Lower leg skin (tissue), 4 donors: ENCODE measurements around the gene GADL1. TPM values are rescaled to one million over a fixed set of nuclear protein-coding genes. Genes with fewer than 3 reads are reported as not detected.

Experiments
- DNase-seq, 2 donors: peaks; one replicate each; pipeline ENCODE4 v3.0.0-alpha.2; 2019; ENCODE audit warnings: low spot score in 2 of 2
- H3K4me3 ChIP-seq: fragments of 200-600 bp; sonication (generic); 2 replicates; pipeline ENCODE4 v1.5.1; 2017; ENCODE audit warnings: mild to moderate bottlenecking, low read depth; ENCODE audit not compliant: poor library complexity, severe bottlenecking
- CTCF ChIP-seq, 3 donors: fragments of 450-650 bp; IDR thresholded peaks; one replicate each; pipeline ENCODE4 v1.5.1; 2016; ENCODE audit warnings: antibody characterized with exemption in 3 of 3, mild to moderate bottlenecking in 3 of 3, moderate library complexity in 2 of 3
- POLR2A ChIP-seq, 2 donors: fragments of 450-650 bp; IDR thresholded peaks; one replicate each; pipeline ENCODE4 v1.6.1; 2016 to 2017; ENCODE audit warnings: antibody characterized with exemption in 2 of 2, mild to moderate bottlenecking in 1 of 2, moderate library complexity in 1 of 2
- WGBS, 2 donors: methylation state at CpG; one replicate each; pipeline ENCODE4 v1.1.5; 2018; 5-methylcytosine and 5-hydroxymethylcytosine counted together
- intact Hi-C: fragments of 100-400 bp; cut with DNase I; formaldehyde crosslinking; loops from one replicate; pipeline ENCODE4 v1.15.0; 2023; ENCODE audit warnings: low total_unique reads
- total RNA-seq, 4 donors: library from RNA; depleted of rRNA; stranded (reverse); fragments of >200 nt; gene quantifications; one replicate each; pipeline ENCODE4 v1.1.0, GENCODE V29; 2016

Gene GADL1
- total RNA-seq, 4 donors from 2014 or later: not detected

GRCh38 chr3:30858894-30859389, 35.5 kb downstream of the GADL1 start:
- H3K4me3 ChIP-seq: no peak overlapping the region
- TF ChIP-seq CTCF (IDR thresholded peaks at IDR 0.05): no peak
- no peak for TF ChIP-seq POLR2A (IDR thresholded peaks at IDR 0.05)
- 86 to 90% methylated on average over 5 of the region's 5 CpGs for WGBS, 2 donors
- intact Hi-C loops: no loop called here
- no peak for DNase-seq

- WGBS, 2 donors: 45 to 46% methylated on average over 6 of the region's 6 CpGs
- no peak for DNase-seq
- H3K4me3 ChIP-seq: no peak overlapping the region
- TF ChIP-seq POLR2A (IDR thresholded peaks at IDR 0.05) (no peak), CTCF (IDR thresholded peaks at IDR 0.05) (no peak)
- intact Hi-C loops: no loop called here
Observed at GRCh38 chr3:30855400-30856292, 38.8 kb downstream of the GADL1 start.

- DNase-seq: no peak
- TF ChIP-seq POLR2A (IDR thresholded peaks at IDR 0.05): no peak
- TF ChIP-seq CTCF (IDR thresholded peaks at IDR 0.05): no peak
- WGBS, 2 donors: 87 to 88% methylated on average over 4 of the region's 4 CpGs
- no peak overlapping the region for H3K4me3 ChIP-seq
- intact Hi-C loops: no loop called here
Observed at GRCh38 chr3:30852833-30853232, 41.6 kb downstream of the GADL1 start.

GRCh38 chr3:30848087-30848779, 46.2 kb downstream of the GADL1 start:
- DNase-seq: no peak
- TF ChIP-seq CTCF (IDR thresholded peaks at IDR 0.05): no peak
- TF ChIP-seq POLR2A (IDR thresholded peaks at IDR 0.05): no peak
- WGBS, 2 donors: 74 to 88% methylated on average over 3 of the region's 3 CpGs
- intact Hi-C loops: no loop called here
- no peak overlapping the region for H3K4me3 ChIP-seq

- TF ChIP-seq CTCF (IDR thresholded peaks at IDR 0.05) (no peak), POLR2A (IDR thresholded peaks at IDR 0.05) (no peak)
- 61 to 63% methylated on average over 3 of the region's 3 CpGs for WGBS, 2 donors
- intact Hi-C loops: no loop called here
- DNase-seq: no peak
- H3K4me3 ChIP-seq: no peak overlapping the region
Observed at GRCh38 chr3:30847592-30847991, 46.9 kb downstream of the GADL1 start.
